HG02798 (cell line): Measurements from ENCODE around the gene EHD4.

Experiments
- ATAC-seq: cut with Tn5 transposase; IDR thresholded peaks from one replicate; pipeline ENCODE4 v1.9.1; 2021; ENCODE audit warnings: mild to moderate bottlenecking; ENCODE audit not compliant: unreplicated experiment, poor library complexity

The EHD4 gene

DNA sequence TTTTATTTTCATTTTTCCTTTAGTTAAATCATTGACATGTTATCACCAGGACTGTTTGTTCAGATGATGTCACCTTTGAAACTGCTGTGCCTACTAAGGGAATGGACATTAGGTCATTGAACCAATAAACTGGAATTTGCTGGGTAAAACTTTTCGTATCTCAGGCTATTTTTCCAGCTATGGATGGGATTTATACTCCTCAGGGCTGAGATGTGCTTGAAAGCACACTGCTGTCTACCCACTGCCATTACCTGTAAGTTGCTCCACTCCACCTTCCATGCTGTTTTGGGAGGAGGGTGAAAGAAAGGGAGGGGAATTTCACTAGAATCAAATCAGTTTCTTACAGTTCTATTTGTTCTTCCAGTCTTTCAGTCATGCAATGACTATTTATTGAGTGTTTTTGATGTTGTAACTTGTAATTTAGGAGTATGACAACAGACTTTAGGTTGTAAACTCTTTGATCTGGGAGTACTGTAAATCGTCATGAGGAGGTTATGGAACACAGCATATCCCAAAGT lies 11.3 kb downstream of the EHD4 start:
- no peak for ATAC-seq

DNA sequence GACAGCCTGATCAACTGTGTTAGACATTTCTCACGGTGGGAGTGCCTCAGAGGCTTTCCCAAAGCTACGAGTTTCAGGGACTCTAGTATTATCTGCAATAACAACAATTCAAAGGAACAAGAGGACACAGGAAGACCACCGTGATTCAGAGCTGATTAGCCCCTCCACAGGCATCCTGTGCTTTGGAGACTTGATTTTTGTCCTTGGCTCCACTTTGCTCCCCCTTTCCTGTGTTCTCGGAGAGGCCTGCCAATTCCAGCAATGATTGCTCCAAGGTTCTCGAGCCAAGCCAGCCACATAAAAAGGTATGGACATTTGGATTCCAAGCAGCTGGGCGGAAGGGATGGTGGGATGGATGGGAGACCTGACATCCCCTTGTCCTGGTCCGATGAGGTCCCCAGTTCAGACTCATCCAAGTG lies 14.3 kb downstream of the EHD4 start:
- no peak for ATAC-seq

GRCh38 chr15:41957021-41957897 lies 15.1 kb downstream of the EHD4 start:
- peak; percentile 55 for ATAC-seq

- no peak for ATAC-seq
Observed at GRCh38 chr15:41955807-41956525, 16.4 kb downstream of the EHD4 start.

- no peak for ATAC-seq
Observed at GRCh38 chr15:41955100-41955499, 17.3 kb downstream of the EHD4 start.

GRCh38 chr15:41954036-41954435 lies 18.3 kb downstream of the EHD4 start:
- ATAC-seq = no peak

DNA sequence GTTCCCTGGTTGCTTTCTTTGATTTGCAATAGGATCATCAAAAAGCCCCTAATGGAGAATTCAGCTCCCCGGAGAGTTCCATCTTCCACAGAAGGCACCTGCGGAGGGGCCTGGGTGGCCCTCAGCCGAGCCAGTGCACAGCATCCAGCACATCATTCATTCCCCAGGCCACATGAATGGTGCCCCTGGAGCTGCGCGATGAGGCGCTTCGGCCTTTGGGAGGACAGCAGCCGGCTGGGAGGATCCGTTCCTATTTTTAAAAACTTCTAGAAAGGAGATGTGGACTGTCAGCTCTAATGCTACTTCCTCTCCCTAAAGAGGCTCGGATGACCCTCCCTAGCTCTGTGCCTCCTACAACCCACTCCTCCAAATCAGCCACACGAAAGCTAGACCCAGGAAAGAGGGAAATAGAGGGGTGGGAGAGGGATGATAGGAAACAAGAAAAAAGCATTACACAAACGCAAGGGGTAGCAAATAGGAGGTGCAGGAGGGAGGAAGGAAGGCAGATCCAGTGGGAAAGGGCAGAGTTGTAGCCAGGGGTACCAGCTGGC lies 20.3 kb downstream of the EHD4 start:
- no peak for ATAC-seq

- no peak for ATAC-seq
Observed at GRCh38 chr15:41951571-41951970, 20.8 kb downstream of the EHD4 start.

GRCh38 chr15:41950489-41950888 lies 21.9 kb downstream of the EHD4 start:
- ATAC-seq = no peak

DNA sequence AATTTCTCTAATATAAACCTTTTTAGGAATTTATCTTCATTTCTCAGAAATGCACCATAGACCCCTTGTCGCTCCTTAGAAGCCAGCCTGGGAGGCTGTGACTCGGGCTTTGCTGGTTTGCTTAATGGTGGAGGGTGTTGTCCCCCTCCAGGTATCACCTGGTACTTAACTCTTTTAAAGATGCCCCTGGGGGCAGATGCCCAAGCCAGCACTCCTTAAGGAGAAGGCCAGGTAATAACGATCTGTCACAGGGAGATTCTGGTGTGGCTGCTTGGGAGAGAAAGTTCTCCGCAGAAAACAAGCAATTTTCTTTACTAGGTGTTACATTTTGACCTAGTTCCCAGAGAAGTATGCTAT lies 22.3 kb downstream of the EHD4 start:
- no peak for ATAC-seq

DNA sequence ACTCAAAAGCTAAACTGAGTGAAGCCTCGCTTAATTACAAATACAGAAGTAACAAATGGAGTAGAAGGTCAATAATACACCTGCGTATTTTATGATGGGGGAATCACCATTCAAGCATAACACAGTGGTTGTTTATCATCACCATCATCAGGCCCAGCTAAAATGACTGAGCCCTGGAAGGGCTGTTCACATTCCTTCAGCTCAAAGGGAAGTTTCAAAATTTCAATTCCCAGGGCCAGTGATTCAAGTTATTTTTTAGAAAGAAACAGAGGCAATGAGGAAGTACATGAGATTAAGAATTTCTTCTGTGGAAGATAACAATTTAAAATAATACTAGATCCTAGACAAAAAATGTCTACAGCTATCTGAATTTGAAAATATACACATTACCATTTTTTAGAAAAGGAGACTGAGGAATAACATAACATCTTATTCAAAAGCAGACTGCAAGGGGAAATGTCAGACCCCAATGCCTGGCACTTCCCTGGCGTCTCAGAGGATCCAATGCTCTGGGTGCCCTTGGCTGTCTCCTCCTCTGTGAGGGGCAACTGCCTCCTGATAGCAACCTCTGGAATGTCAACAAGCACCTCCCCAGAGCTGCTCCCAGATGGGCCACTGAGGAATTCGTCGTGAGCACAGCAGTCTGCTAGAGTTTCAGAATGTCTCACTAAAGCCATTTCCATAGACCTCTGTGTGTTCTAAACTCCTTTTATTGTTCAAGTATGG lies 22.8 kb downstream of the EHD4 start:
- ATAC-seq = no peak

DNA sequence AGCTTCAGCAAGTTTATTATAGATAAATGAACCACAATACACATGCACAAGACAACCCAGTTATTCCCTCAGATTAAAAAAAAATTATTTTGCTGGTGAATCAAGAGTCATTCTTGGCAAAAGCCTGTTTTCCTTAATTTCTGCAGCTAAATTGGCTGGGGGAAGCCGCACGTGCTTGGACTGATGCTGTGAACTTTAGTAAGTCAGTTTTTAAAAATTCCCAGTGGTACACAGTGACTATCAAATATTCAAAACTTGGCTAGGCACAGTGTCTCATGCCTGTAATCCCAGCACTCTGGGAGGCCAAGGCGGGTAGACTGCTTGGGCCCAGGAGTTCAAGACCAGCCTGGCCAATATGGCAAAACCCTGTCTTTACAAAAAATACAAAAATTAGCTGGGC lies 23.9 kb downstream of the EHD4 start:
- no peak for ATAC-seq

GRCh38 chr15:41946970-41947369 lies 25.4 kb downstream of the EHD4 start:
- ATAC-seq = no peak

GRCh38 chr15:41945731-41946130 lies 26.6 kb downstream of the EHD4 start:
- ATAC-seq = no peak

DNA sequence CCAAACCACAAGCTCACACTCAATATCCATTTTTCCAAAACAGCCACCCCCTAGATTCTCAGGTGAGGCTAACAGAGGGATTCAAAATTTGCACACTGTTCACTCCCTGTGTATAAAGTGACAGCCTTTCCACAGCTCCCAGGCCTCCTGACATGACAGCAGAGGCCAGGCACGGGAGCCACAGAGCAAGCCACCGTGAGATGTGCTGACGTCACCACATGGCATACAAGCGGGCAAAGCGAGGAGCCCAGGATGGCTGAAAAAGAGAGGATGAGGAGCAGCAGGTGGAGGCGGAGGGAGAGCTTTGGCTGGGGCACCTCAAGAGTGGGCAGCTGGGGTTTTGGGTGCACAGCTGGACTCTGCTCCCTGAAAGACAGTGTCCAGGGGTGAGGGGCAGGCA lies 27.1 kb downstream of the EHD4 start:
- no peak for ATAC-seq

DNA sequence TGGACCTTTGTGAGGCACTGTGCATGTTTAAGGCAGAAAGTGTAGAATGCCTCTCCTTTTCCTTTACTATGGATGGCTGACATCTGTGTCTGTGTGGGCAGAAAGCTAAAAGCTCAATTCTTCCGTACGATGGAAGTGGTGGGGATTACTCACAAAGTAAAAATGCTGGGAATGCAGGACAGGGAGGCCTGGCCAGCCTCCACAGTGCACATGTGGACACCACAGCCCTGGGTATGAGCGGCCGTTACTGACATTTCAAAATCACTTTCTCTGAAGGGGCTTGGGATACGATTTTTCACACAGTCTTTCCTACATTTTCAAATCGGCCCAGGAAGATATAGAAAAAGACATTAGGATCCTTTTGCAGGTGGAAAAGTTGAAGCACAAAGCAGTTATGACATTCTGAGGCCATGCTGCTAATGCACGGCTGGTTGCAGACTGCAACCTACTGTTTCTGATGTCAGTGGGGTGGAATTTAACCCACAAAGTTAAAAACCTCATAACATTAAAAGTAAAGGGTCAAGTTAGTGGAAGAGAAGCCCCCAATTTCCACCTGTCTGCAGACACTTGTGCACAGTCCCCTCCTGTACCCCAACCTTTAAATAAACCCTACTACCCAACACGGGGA lies 27.9 kb downstream of the EHD4 start:
- no peak for ATAC-seq

- ATAC-seq = no peak
Observed at GRCh38 chr15:41943543-41944312, 28.6 kb downstream of the EHD4 start.

GRCh38 chr15:41942886-41943285 lies 29.5 kb downstream of the EHD4 start:
- ATAC-seq = no peak

- ATAC-seq = no peak
Observed at GRCh38 chr15:41941644-41942415, 30.5 kb downstream of the EHD4 start.
